ENCODE measurements around the gene EEFSEC. TPM values are rescaled to one million over a fixed set of nuclear protein-coding genes. Genes with fewer than 3 reads are reported as not detected.

EEFSEC gene, protein sequence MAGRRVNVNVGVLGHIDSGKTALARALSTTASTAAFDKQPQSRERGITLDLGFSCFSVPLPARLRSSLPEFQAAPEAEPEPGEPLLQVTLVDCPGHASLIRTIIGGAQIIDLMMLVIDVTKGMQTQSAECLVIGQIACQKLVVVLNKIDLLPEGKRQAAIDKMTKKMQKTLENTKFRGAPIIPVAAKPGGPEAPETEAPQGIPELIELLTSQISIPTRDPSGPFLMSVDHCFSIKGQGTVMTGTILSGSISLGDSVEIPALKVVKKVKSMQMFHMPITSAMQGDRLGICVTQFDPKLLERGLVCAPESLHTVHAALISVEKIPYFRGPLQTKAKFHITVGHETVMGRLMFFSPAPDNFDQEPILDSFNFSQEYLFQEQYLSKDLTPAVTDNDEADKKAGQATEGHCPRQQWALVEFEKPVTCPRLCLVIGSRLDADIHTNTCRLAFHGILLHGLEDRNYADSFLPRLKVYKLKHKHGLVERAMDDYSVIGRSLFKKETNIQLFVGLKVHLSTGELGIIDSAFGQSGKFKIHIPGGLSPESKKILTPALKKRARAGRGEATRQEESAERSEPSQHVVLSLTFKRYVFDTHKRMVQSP
- total RNA-seq (2022; extraction: Qiagen RNA extraction; ENCODE audit: low read depth), result 8.3 to 10.5 TPM (median 9.8 TPM) in 5 replicates

GRCh38 chr3:128153156-128154041, at the start of gene EEFSEC:
EEFSEC (plus strand) TSS chr3:128153481; CDS start chr3:128153508, 27 bp downstream.

GRCh38 chr3:128123538-128124368, 29.5 kb upstream of the EEFSEC start, which contains the start of gene RUVBL1:
RUVBL1 (minus strand) TSS chr3:128123812; CDS start chr3:128123724, 88 bp downstream.

Other genes with a start within 250 kb of the EEFSEC start
- not detected in 5 replicates for gene KBTBD12, start 238.2 kb upstream of the EEFSEC start, total RNA-seq (2022; extraction: Qiagen RNA extraction; ENCODE audit: low read depth)
- 113 to 131 TPM (median 124 TPM) in 5 replicates for gene SEC61A1, start 101.0 kb upstream of the EEFSEC start, total RNA-seq (2022; extraction: Qiagen RNA extraction; ENCODE audit: low read depth)
- 95.1 to 103 TPM (median 102 TPM) in 5 replicates for gene RUVBL1, start 29.7 kb upstream of the EEFSEC start, total RNA-seq (2022; extraction: Qiagen RNA extraction; ENCODE audit: low read depth)

Data from A549 treated with GW870086 at 1 μM for 4 hours (cell line).